SIG-M5 treated with dmso at 0.1 percent for 504 hours (cell line): ENCODE data around the gene C14orf132.
"Not testable (repeated sequence)": the region's sequence is repeated elsewhere in the genome, so short reads cannot be mapped to it uniquely, and the experiment has no call there.

ENCODE experiments used
- DNase-seq: peaks from one replicate; lab custom pipeline; 2025; ENCODE audit not compliant: unreplicated experiment; lab: John Stamatoyannopoulos, UW

Gene C14orf132

GRCh38 chr14:96058576-96059200 is 19.5 kb downstream of the C14orf132 start:
- no peak for DNase-seq

DNA sequence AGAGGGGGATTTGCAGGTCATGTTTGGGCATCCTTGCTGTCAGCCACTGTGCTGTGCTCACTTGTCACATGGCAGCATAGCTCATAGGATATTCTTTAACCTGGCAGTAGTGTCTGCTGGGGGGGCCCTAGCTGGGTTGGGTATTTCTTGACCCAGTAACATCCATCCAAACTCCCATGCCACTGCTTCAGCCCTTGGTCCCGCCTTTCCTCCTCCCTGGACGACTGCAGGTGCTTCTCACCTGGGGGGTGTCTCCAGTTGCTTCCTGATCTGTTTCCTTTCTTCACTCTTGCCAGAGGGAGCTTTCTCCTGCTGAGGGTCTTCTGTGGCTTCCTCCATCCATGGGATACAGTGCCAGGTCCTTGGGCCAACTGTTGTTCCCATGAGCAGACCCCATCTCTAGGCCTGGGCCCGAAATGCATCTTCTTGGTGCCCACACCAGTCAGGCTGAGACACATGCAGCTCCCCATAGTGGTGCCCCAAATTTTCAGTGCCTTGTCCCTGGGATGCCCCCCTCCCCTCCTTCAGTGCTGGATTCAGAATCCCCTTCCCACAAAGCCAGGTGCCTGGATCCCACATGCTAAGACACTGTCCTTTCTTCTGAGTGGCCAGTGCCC is 20.5 kb downstream of the C14orf132 start:
- DNase-seq, result no peak

GRCh38 chr14:96060186-96060933 is 21.2 kb downstream of the C14orf132 start:
- no peak for DNase-seq

DNA sequence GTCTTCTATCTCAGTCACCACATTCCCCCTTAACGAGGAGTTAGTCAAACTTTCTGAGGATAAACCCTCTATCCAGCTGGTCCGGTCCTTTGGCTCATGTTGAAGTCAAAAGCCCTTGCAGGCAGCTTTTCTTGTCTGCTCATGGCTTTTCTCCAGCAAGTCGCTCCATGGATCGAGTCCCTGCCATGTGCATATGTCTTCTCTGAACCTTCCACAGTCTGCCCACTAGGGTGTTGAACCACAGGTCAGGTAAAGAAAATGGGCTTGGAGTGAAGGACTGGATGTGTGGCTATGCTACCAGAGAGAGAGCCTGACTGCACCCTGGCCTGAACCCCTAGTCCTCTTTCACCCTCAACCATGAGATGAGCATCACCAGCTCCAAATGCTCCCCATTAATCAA is 22.8 kb downstream of the C14orf132 start:
- DNase-seq, result no peak

GRCh38 chr14:96062506-96062905 is 23.3 kb downstream of the C14orf132 start:
- no peak for DNase-seq

- DNase-seq, result no peak
These were observed 25.7 kb downstream of the C14orf132 start for GRCh38 chr14:96064866-96065265.

- no peak for DNase-seq
These were observed 26.7 kb downstream of the C14orf132 start for GRCh38 chr14:96065661-96066459.

- DNase-seq, result no peak
These were observed 27.8 kb downstream of the C14orf132 start for GRCh38 chr14:96066976-96067375.

DNA sequence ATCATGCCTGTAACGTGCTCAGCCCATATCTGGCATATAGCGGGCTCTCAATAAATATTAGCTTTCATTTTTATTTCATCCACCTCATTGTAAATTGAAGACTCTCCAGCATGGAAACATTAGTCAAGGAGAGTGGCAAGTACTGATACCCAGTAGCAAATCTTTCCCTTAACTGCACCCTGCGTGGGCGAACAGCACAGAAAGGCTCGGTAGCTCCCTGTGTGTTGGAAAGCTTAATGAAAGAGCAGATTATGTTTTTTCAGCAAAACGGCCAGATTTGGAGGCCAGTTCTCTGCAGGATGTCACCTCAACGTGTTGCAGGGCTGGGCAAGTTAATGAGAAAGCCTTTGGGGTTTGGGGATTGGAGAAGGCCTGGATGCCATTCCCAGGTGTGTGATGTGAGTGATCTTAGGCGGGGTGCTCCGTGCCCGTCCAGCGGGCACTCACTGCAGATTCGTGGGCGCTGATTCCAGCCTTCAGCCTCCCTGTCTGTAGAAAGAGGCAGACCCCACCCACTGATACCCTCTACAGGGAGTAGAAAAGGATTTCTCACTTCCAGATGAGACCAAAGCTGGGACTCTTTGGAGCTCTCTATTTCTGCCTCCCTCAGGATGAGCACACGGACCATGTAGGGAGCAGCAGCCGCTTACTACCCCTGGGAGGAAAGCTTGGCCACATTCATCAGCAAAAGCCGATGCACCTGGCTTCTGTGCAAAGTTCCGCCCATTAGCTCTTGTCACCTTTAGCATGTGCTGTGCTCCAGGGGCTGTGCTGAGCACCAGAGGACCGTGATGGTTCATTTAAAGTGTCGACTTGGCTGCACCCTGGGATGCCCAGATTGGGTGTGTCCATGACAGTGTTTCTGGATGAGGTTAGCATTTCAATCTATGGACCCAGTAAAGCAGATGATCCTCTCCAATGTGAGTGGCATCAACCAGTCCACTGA is 29.1 kb downstream of the C14orf132 start:
- DNase-seq, result no peak

DNA sequence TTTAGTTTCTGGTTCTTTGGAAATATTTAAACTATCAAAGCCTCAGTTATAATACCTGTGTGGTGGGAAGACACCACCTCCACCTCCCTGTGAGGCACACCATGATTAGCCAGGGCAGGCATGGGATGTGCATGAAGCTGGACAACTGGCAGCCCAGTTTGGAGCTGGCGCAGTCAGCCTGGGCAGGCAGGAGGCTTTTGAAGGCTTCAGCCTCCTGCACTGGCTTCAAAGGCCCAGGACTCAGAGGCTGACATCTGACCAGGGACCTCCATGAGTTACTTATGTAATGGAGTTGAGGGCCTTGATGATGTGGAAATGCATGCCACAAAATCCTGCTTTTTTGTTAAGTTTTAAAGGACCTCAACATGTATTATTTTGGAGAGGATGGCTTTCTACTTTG is 30.3 kb downstream of the C14orf132 start:
- DNase-seq, result no peak

DNA sequence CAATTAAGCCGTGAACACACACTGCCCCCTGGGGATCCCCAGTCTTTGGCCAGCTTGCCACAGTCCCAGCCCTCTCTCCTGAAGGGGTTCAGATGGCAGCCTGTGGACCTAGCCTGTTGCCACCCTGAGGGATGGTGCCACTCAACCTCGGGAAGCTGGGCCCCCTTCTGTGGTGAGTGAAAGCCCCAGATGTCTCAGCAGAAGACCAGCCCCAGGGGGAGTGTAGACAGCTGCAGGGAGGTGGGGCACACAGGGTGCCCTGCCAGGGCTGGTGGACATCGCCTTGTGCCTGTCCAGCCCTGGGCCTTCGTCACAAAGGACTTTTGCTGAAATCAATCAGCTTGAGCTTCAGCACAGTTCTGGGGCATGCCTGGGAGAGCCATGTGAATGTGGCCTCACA is 32.4 kb downstream of the C14orf132 start:
- no peak for DNase-seq

DNA sequence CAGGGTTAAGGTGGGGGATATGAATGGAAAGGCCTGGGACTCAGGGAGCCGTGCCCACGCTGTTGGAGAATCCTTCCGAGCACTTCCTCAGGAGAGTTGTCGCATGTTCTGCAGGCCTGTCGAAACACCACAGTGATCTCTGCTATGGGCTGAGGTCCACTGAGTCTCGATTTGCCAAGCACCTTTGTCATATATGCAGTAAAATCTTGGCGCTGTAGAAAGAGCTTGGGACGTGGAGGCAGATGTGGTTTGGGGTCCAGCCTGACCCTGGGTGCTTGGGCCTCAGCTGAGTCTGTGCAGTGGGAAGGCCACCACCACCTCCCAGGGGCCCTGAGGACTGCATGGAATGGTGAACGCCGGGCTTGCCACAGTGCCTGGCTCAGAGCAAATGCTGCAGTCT is 32.9 kb downstream of the C14orf132 start:
- DNase-seq, result no peak

DNA sequence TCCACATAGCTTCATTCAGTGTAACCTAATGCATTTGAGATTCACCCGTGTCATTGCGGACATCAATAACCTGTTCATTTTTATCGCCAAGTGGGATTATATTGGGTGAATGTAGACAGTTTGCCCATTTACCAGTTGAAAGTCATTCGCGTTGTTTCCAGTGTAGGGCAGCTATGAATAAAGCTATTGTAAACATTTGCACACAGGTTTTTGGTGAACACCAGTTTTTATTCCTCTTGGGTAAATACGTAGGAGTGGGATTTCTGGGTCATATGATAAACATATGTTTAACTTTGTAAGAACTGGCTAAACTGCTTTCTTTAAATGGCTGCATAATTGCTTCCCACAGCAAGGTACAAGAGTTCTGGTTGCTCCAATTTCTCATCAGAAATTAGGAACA is 33.6 kb downstream of the C14orf132 start:
- DNase-seq, result no peak

DNA sequence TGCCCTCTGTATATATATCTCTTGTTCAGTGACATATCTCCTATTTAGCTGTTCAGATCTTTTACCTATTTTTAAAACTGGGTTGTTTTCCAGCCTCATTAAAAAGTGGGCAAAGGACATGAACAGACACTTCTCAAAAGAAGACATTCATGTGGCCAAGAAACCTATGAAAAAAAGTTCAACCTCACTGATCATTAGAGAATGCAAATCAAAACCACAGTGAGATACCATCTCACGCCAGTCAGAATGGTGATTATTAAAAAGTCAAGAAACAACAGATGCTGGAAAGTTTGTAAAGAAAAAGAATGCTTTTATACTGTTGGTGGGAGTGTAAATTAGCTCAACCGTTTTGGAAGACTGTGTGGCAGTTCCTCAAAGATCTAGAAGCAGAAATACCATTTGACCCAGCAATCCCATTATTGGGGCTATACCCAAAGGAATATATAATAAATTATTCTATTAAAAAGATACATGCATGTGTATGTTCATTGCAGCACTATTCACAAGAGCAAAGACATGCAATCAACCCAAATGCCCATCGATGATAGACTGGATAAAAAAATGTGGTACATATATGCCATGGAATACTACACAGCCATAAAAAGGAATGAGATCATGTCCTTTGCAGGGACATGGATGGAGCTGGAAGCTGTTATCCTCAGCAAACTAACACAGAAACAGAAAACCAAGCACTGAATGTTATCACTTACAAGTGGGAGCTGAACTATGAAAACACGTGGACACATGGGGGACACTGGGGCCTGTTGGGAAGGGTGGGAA is 34.3 kb downstream of the C14orf132 start:
- DNase-seq, result not testable (repeated sequence)

DNA sequence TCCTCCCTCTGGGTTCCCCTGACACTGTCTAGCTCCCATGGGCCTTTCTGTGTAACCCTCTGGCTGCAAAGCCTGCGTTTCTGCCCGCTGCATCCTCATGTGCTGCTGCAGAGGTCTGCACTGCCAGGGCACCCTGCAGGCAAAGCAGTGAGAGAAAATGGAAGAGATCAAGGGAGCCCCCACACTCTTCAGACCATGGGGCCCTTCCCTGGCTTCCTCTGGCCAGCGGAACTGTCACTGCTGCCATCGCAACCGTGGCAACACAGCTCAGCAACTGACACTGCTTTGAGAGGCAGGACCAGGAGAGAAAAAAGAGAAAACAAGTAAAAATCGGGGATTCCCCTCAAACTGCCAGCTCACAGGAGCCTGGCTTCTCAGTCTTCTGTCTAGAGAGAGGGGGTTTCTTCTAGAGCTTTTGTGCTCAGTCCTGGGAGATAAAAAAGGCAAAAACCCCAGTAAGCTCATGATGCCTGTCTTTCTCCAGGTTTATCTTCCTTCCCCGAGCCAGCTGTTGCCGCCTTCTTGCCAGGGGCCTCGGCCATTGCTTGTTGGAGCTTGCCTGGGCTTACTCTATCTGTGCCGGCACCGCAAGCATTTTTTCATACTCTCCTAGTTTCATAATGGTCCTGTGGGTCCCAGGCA is 38.9 kb downstream of the C14orf132 start:
- DNase-seq, result no peak

- DNase-seq, result no peak
These were observed 39.5 kb downstream of the C14orf132 start for GRCh38 chr14:96078625-96079016.

DNA sequence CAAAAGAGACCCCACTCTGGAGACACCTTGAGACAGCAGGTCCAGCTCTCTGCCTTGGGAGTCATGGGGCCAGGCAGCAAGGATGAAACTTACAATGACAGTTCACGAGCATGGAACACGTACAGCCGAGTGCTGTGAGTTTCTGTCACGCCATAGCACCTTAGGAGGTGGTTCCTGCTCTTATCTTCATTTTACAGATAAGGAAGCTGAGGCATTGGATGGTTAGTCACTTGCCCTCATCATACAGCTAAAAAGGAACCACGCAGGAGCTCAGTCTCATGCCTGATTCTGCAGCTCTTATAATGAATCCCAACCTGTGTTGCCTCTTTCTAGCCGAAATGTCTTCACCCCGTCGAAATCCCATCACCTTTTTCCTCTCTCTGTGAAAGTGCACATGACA is 39.9 kb downstream of the C14orf132 start:
- no peak for DNase-seq

DNA sequence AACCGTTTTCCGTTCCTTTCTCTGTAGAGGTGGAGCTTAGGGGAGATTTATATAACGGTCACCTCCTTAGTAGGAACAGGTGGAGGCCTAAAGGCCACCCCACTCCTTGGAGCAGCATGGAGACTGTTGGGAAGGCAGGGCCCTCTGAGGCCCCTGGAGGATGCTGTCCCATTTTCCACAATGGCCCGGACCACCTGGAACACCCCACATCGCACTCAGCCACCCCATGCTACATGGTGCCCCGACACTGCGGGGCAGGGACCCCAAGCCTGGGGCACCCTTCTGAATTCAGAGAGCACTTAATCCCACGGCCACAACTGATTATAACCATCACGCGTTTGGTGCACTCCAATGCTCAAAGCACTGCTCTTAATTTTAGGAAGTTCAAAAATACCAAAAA is 41.4 kb downstream of the C14orf132 start:
- no peak for DNase-seq

GRCh38 chr14:96081224-96081623 is 42.1 kb downstream of the C14orf132 start:
- no peak for DNase-seq
